ENCODE results near the gene MALRD1. TPM values are rescaled to one million over a fixed set of nuclear protein-coding genes. Genes with fewer than 3 reads are reported as not detected.

Gene MALRD1
- total and polyA plus RNA-seq, 2 of the 8 experiments (the other 6 are each of a cell fraction or from before 2014, with no cell fraction given) = 0.32 to 0.35 TPM

GRCh38 chr10:19200211-19200610 lies 151.6 kb downstream of the MALRD1 start:
- WGBS, 2 experiments (ENCODE audit: extremely low coverage in 1 of 2, insufficient coverage in 1 of 2, insufficient read length in 1 of 2, insufficient replicate concordance in 2 of 2, low coverage in 1 of 2, low lambda C conversion rate in 2 of 2, missing lambda C conversion rate in 1 of 2) = 95% methylated on average over 2 of the region's 2 CpGs; no CpG with 5 or more reads in 1 of the 2 experiments
- H4K8ac ChIP-seq (ENCODE audit: extremely low read depth, insufficient read depth, low read length) = no peak overlapping the region

More at GRCh38 chr10:19200211-19200610, 151.6 kb downstream of the MALRD1 start:
- Histone ChIP-seq H2BK5ac (ENCODE audit: low read depth, low read length) (no peak overlapping the region), H3K27ac (ENCODE audit: low read depth, low read length) (no peak overlapping the region), H3K56ac (replicated peaks; ENCODE audit: insufficient read length, low read depth, low read length) (no peak overlapping the region), H3K9me3 (ENCODE audit: insufficient read depth in 2 of 2, low read depth in 1 of 2, low read length in 1 of 2) (no peaks in the 10 kb centered on the region), H2AK5ac (ENCODE audit: low read depth, low read length) (no peak overlapping the region), H2BK12ac (ENCODE audit: low read depth, low read length) (no peak overlapping the region), H3K4ac (replicated peaks; ENCODE audit: insufficient read length, low read depth, low read length) (no peak overlapping the region), H3K23me2 (ENCODE audit: low read depth, low read length) (no peaks in the 10 kb centered on the region), H2BK15ac (ENCODE audit: low read length) (no peak overlapping the region), H2BK120ac (replicated peaks; ENCODE audit: low read depth, low read length) (no peak overlapping the region), H3K9ac (replicated peaks in 1 of 4; ENCODE audit: extremely low read depth in 1 of 4, low read depth in 3 of 4, low read length in 3 of 4) (no peak overlapping the region), H3K18ac (ENCODE audit: extremely low read depth, low read length) (no peak overlapping the region), H3K4me2 (ENCODE audit: insufficient read depth in 1 of 2, low read depth in 2 of 2, low read length in 2 of 2) (no peak overlapping the region), H3K79me2 (ENCODE audit: control insufficient read depth in 1 of 2, insufficient read depth in 2 of 2, low read length in 2 of 2) (no peaks in the 10 kb centered on the region), H3K36me3 (ENCODE audit: control insufficient read depth in 2 of 4, insufficient read depth in 4 of 4, low read length in 3 of 4) (no peaks in the 10 kb centered on the region), H4K20me1 (replicated peaks in 1 of 2; ENCODE audit: control insufficient read depth in 1 of 2, insufficient read depth in 2 of 2, low read length in 2 of 2) (no peaks in the 10 kb centered on the region), H4K91ac (replicated peaks; ENCODE audit: insufficient read length, low read length) (no peak overlapping the region), H4K5ac (ENCODE audit: insufficient read length, low read depth, low read length) (no peak overlapping the region), H3K4me3 (ENCODE audit: extremely low read depth in 1 of 4, insufficient read depth in 2 of 4, low read depth in 3 of 4, low read length in 4 of 4) (no peak overlapping the region), H3K27me3 (replicated peaks in 1 of 4; ENCODE audit: control insufficient read depth in 3 of 4, extremely low read depth in 1 of 4, insufficient read depth in 3 of 4, low read length in 3 of 4) (no peaks in the 10 kb centered on the region), H3K4me1 (replicated peaks in 1 of 4; ENCODE audit: control insufficient read depth in 3 of 4, insufficient read depth in 4 of 4, low read length in 3 of 4) (no peaks in the 10 kb centered on the region), H3K23ac (ENCODE audit: insufficient read length) (no peak overlapping the region), H2BK20ac (ENCODE audit: low read length) (no peak overlapping the region), H3K14ac (ENCODE audit: insufficient read length) (no peak overlapping the region), H2AFZ (ENCODE audit: low read length) (no peak overlapping the region), H3K79me1 (ENCODE audit: low read depth, low read length) (no peaks in the 10 kb centered on the region)
- POLR2A ChIA-PET (ENCODE audit: partially characterized antibody) = no interaction called here
- CTCF ChIA-PET (ENCODE audit: partially characterized antibody) = interaction anchor here (0.6 to 1.0 kb wide), 3 partner anchors 31 to 179 kb away, joined by 3 to 5 read pairs (median 3); no protein-coding TSS in a partner anchor
- no peak for DNase-seq (ENCODE audit: low read depth in 1 of 2, low spot score in 2 of 2)
- TF ChIP-seq ATF3 (IDR thresholded peaks at IDR 0.05; ENCODE audit: insufficient read depth, low read depth, low read length) (no peak), SAP30 (IDR thresholded peaks at IDR 0.05; ENCODE audit: insufficient read depth, insufficient replicate concordance, low read length) (no peak), CBX5 (IDR thresholded peaks at IDR 0.05; ENCODE audit: low read depth, low read length) (no peak), SP4 (IDR thresholded peaks at IDR 0.05; ENCODE audit: low read length) (no peak), HDAC2 (IDR thresholded peaks at IDR 0.05; ENCODE audit: borderline replicate concordance in 1 of 2, low read depth in 2 of 2, low read length in 2 of 2) (no peak)
- FAIRE-seq = no peak
